ENCODE results near the gene TAX1BP1. TPM values are rescaled to one million over a fixed set of nuclear protein-coding genes. Genes with fewer than 3 reads are reported as not detected.

The TAX1BP1 gene
- total and polyA plus RNA-seq, 2 donors (not counting 3 experiments of a cell fraction or from before 2014, with no cell fraction given) = 77.7 to 93.2 TPM

- Histone ChIP-seq H3K9me3 (replicated peaks; ENCODE audit: control insufficient read depth, insufficient read depth, low read length) (no peaks in the 10 kb centered on the region), H3K4me2 (ENCODE audit: insufficient read depth, low read length) (no peak overlapping the region), H3K36me3 (ENCODE audit: control insufficient read depth in 2 of 2, extremely low read depth in 1 of 2, insufficient read depth in 2 of 2, low read length in 2 of 2) (no peaks in the 10 kb centered on the region), H4K20me1 (replicated peaks; ENCODE audit: control insufficient read depth, extremely low read depth, insufficient read depth, low read length) (no peaks in the 10 kb centered on the region), H2AFZ (ENCODE audit: low read depth, low read length) (no peak overlapping the region), H3K27ac (ENCODE audit: insufficient read depth, low read depth, low read length) (no peak overlapping the region), H3K27me3 (ENCODE audit: control insufficient read depth in 2 of 2, insufficient read depth in 2 of 2, low read length in 2 of 2) (no peaks in the 10 kb centered on the region), H3K4me1 (ENCODE audit: control insufficient read depth, extremely low read depth, insufficient read depth, low read length) (peaks cover under 1% of the 10 kb centered on the region), H3K9ac (replicated peaks; ENCODE audit: extremely low read depth, insufficient read depth, low read length) (no peak overlapping the region), H3K9me1 (replicated peaks; ENCODE audit: control insufficient read depth, extremely low read depth, insufficient read depth, low read length) (no peaks in the 10 kb centered on the region), H3K4me3 (replicated peaks in 1 of 3; ENCODE audit: insufficient read depth in 1 of 3, low read depth in 1 of 3, low read length in 3 of 3) (no peak overlapping the region), H3K79me2 (ENCODE audit: control insufficient read depth, insufficient read depth, low read length) (no peaks in the 10 kb centered on the region)
- DNase-seq (ENCODE audit: low read depth, low spot score) (no peak), FAIRE-seq (no peak)
- ChIA-PET CTCF (no interaction called here), POLR2A (no interaction called here)
- no peak for TF ChIP-seq GATA2 (IDR thresholded peaks at IDR 0.05; ENCODE audit: insufficient read depth, insufficient read length, low read depth, low read length)
- TF ChIP-seq CTCF (IDR thresholded peaks at IDR 0.05; ENCODE audit: extremely low read depth in 1 of 2, insufficient read depth in 1 of 2, low read depth in 1 of 2, low read length in 2 of 2) = no peak
- no peak for TF ChIP-seq FOS (IDR thresholded peaks at IDR 0.05; ENCODE audit: borderline replicate concordance, insufficient read depth, low read length)
- no peak for TF ChIP-seq POLR2AphosphoS5 (IDR thresholded peaks at IDR 0.05; ENCODE audit: insufficient read depth, low read depth, low read length)
- TF ChIP-seq EZH2 (IDR thresholded peaks at IDR 0.05; ENCODE audit: borderline replicate concordance, low read depth, low read length, severe bottlenecking) = no peak
- no peak for TF ChIP-seq POLR2A (IDR thresholded peaks at IDR 0.05; ENCODE audit: low read depth, low read length)
- no peak for TF ChIP-seq JUN (IDR thresholded peaks at IDR 0.05; ENCODE audit: borderline replicate concordance, insufficient read depth, insufficient read length, low read depth)
- no peak for TF ChIP-seq MAX (IDR thresholded peaks at IDR 0.05; ENCODE audit: insufficient read depth, insufficient read length)
- TF ChIP-seq MYC (IDR thresholded peaks at IDR 0.05; ENCODE audit: low read depth, low read length) = no peak
- no TSS peak for BruUV-seq (replicated peaks)
- intact Hi-C loops (cut with micrococcal nuclease) (no loop called here), dilution Hi-C loops (cut with MboI; ENCODE audit: extremely low pct_ligation_motif_present, low sequenced_read_pairs) (no loop called here)
Observed at GRCh38 chr7:27866828-27867672, 127.1 kb downstream of the TAX1BP1 start.

All from endothelial cell of umbilical vein (primary cell).